HG02759 (cell line): Measurements from ENCODE around the gene ADIG.
"Not testable (repeated sequence)": the region's sequence is repeated elsewhere in the genome, so short reads cannot be mapped to it uniquely, and the experiment has no call there.

ENCODE experiments used
- ATAC-seq: cut with Tn5 transposase; IDR thresholded peaks from one replicate; pipeline ENCODE4 v1.9.1; 2021; ENCODE audit warnings: mild to moderate bottlenecking, moderate library complexity; ENCODE audit not compliant: unreplicated experiment

ADIG gene

GRCh38 chr20:38569747-38570525 lies 11.1 kb upstream of the ADIG start:
- ATAC-seq = no peak

- ATAC-seq = no peak
Observed at GRCh38 chr20:38573413-38573812, 7.6 kb upstream of the ADIG start.

GRCh38 chr20:38579219-38579910 lies 1.6 kb upstream of the ADIG start:
- ATAC-seq = no peak

- ATAC-seq = no peak
Observed at GRCh38 chr20:38579921-38580320, 1.1 kb upstream of the ADIG start.

GRCh38 chr20:38581830-38582358 lies 897 bp downstream of the ADIG start:
- ATAC-seq = no peak

GRCh38 chr20:38583306-38583705 lies 2.3 kb downstream of the ADIG start:
- ATAC-seq = no peak

- ATAC-seq = no peak
Observed at GRCh38 chr20:38584099-38584763, 3.2 kb downstream of the ADIG start.

- no peak for ATAC-seq
Observed at GRCh38 chr20:38585404-38586180, 4.6 kb downstream of the ADIG start.

GRCh38 chr20:38586181-38586525 lies 5.2 kb downstream of the ADIG start:
- no peak for ATAC-seq

- ATAC-seq = no peak
Observed at GRCh38 chr20:38588303-38588702, 7.3 kb downstream of the ADIG start.

- no peak for ATAC-seq
Observed at GRCh38 chr20:38589351-38589750, 8.4 kb downstream of the ADIG start.

- ATAC-seq = no peak
Observed at GRCh38 chr20:38589967-38590675, 9.1 kb downstream of the ADIG start.

- no peak for ATAC-seq
Observed at GRCh38 chr20:38590676-38591473, 9.9 kb downstream of the ADIG start.

- ATAC-seq = no peak
Observed at GRCh38 chr20:38591474-38592410, 10.7 kb downstream of the ADIG start.

GRCh38 chr20:38592411-38592790 lies 11.4 kb downstream of the ADIG start:
- ATAC-seq = not testable (repeated sequence)

GRCh38 chr20:38594281-38594680 lies 13.3 kb downstream of the ADIG start:
- not testable (repeated sequence) for ATAC-seq

- ATAC-seq = not testable (repeated sequence)
Observed at GRCh38 chr20:38595886-38596285, 14.9 kb downstream of the ADIG start.

GRCh38 chr20:38599410-38599882 lies 18.4 kb downstream of the ADIG start:
- ATAC-seq = no peak
